GM19438 (cell line): ENCODE measurements around the gene SCGB1D1.

Experiments
- ATAC-seq: cut with Tn5 transposase; IDR thresholded peaks from one replicate; pipeline ENCODE4 v1.9.1; 2021; ENCODE audit warnings: low read depth; ENCODE audit not compliant: unreplicated experiment

Gene SCGB1D1

GRCh38 chr11:62190011-62190410 is at the start of gene SCGB1D1:
Gene SCGB1D1 (plus strand): TSS chr11:62190216. CDS start chr11:62190285, 69 bp downstream.
- ATAC-seq = no peak

- no peak for ATAC-seq
Measured at GRCh38 chr11:62140304-62141110, 49.5 kb upstream of the SCGB1D1 start.

- ATAC-seq = no peak
Measured at GRCh38 chr11:62141111-62142042, 48.6 kb upstream of the SCGB1D1 start.

GRCh38 chr11:62142043-62142375 is 48.0 kb upstream of the SCGB1D1 start:
- no peak for ATAC-seq

GRCh38 chr11:62142921-62143320 is 47.1 kb upstream of the SCGB1D1 start:
- ATAC-seq = no peak

- ATAC-seq = no peak
Measured at GRCh38 chr11:62143727-62144126, 46.3 kb upstream of the SCGB1D1 start.

GRCh38 chr11:62144641-62145255 is 45.3 kb upstream of the SCGB1D1 start:
- no peak for ATAC-seq

GRCh38 chr11:62145261-62145871 is 44.6 kb upstream of the SCGB1D1 start:
- no peak for ATAC-seq

GRCh38 chr11:62146476-62147200 is 43.4 kb upstream of the SCGB1D1 start:
- ATAC-seq = no peak

GRCh38 chr11:62147545-62147944 is 42.5 kb upstream of the SCGB1D1 start:
- no peak for ATAC-seq

- ATAC-seq = no peak
Measured at GRCh38 chr11:62148271-62148980, 41.6 kb upstream of the SCGB1D1 start.

GRCh38 chr11:62149986-62150886 is 39.8 kb upstream of the SCGB1D1 start:
- ATAC-seq = no peak

GRCh38 chr11:62150887-62151736 is 38.9 kb upstream of the SCGB1D1 start:
- ATAC-seq = no peak

- no peak for ATAC-seq
Measured at GRCh38 chr11:62151737-62152102, 38.3 kb upstream of the SCGB1D1 start.

- ATAC-seq = no peak
Measured at GRCh38 chr11:62152245-62153086, 37.5 kb upstream of the SCGB1D1 start.

- no peak for ATAC-seq
Measured at GRCh38 chr11:62153087-62153395, 37.0 kb upstream of the SCGB1D1 start.

- ATAC-seq = no peak
Measured at GRCh38 chr11:62153617-62154016, 36.4 kb upstream of the SCGB1D1 start.
